Measurements from ENCODE around the gene RBBP8NL.

The RBBP8NL gene

GRCh38 chr20:62409086-62409853 is 18.1 kb downstream of the RBBP8NL start:
- H3K4me1 ChIP-seq (ENCODE audit: insufficient read depth, low read length), result peaks cover 16% of the 10 kb centered on the region
- H3K36me3 ChIP-seq (ENCODE audit: insufficient read depth, low read length), result no peaks in the 10 kb centered on the region
- H3K9me3 ChIP-seq (ENCODE audit: low read length), result no peaks in the 10 kb centered on the region
- H2AFZ ChIP-seq (ENCODE audit: low read depth, low read length), result no peak overlapping the region
- H3K4me3 ChIP-seq (ENCODE audit: low read length), result no peak overlapping the region
- peaks cover 35% of the 10 kb centered on the region for H3K27me3 ChIP-seq (ENCODE audit: insufficient read depth, low read length)

DNA sequence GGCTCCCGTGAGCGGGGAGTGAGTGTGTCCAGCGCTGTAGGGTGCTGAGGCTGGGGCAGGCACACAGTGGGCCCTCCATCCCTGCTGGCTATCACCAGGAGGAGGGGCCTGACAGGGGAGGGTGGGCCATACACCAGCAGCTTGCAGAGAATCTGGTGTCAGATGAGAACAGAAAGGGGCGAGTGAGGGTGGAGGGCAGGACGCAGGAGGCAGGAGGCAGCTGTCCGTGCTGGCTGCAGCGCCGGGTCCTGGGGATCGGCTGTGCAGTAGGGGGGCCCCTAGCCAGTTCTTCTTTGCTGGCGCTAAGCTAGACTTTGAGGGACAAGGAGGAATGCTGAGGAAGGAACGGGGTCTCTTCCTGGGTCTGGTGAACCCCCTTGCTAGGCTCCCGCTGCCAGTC is 18.7 kb downstream of the RBBP8NL start:
- H2AFZ ChIP-seq (ENCODE audit: low read depth, low read length), result no peak overlapping the region
- peaks cover 16% of the 10 kb centered on the region for H3K4me1 ChIP-seq (ENCODE audit: insufficient read depth, low read length)
- peaks cover 30% of the 10 kb centered on the region for H3K27me3 ChIP-seq (ENCODE audit: insufficient read depth, low read length)
- no peaks in the 10 kb centered on the region for H3K36me3 ChIP-seq (ENCODE audit: insufficient read depth, low read length)
- no peaks in the 10 kb centered on the region for H3K9me3 ChIP-seq (ENCODE audit: low read length)
- no peak overlapping the region for H3K4me3 ChIP-seq (ENCODE audit: low read length)

DNA sequence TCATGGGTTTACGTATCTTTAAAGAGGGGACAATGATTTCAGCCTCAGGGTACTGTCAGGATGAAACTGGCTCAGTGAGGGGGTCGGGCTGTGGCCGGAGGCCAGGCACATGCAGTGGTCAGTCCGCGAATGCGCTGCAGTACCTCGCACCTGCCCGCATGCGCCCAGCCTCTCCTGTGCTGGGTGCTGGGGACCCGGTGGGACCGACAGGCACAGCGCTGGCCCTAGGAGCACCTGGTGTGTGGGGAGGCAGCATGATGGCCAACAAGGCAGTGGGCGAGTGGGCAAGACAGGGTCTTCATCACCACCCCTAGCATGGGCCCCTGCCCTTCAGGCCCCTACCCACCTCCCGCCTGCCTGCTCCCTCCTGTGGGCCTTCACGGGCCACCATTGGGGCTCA is 19.3 kb downstream of the RBBP8NL start:
- peaks cover 29% of the 10 kb centered on the region for H3K27me3 ChIP-seq (ENCODE audit: insufficient read depth, low read length)
- no peaks in the 10 kb centered on the region for H3K9me3 ChIP-seq (ENCODE audit: low read length)
- no peak overlapping the region for H2AFZ ChIP-seq (ENCODE audit: low read depth, low read length)
- H3K4me3 ChIP-seq (ENCODE audit: low read length), result no peak overlapping the region
- peaks cover 16% of the 10 kb centered on the region for H3K4me1 ChIP-seq (ENCODE audit: insufficient read depth, low read length)
- H3K36me3 ChIP-seq (ENCODE audit: insufficient read depth, low read length), result no peaks in the 10 kb centered on the region

GRCh38 chr20:62407221-62407992 is 19.9 kb downstream of the RBBP8NL start, which contains the start of gene CABLES2:
Gene CABLES2 (minus strand): TSS chr20:62407285. CDS start chr20:62407276, 9 bp downstream.
- no peaks in the 10 kb centered on the region for H3K36me3 ChIP-seq (ENCODE audit: insufficient read depth, low read length)

DNA sequence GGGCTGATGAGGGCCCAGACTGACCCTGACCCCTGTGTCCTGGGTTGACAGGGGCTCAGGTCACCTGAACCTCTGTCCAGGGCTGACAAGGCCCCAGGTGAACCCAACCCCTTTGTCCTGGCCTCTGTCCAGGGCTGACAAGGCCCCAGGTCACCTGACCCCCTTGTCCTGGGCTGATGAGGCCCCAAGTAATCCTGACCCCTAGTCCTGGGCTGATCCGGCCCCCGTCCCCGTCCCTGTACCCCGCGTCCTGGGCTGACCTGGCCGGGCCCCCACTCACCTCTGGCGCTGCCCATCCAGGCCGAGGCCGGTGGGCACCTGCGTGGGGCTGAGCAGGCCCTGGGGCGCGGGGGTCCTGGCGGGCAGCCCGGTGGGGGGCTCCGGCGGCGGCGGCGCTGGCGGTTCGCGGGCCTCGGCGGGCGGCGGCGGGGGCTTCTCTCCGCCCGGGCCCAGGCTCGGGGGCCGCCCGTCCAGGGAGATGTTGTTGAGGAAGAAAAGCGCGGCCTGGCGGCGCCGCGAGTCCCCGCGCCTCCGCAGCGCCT is 20.6 kb downstream of the RBBP8NL start:
- Histone ChIP-seq H2AFZ (ENCODE audit: low read depth, low read length) (no peak overlapping the region), H3K4me3 (ENCODE audit: low read length) (peak overlapping the region; percentile 63), H3K4me1 (ENCODE audit: insufficient read depth, low read length) (peaks cover 16% of the 10 kb centered on the region), H3K36me3 (ENCODE audit: insufficient read depth, low read length) (no peaks in the 10 kb centered on the region), H3K27me3 (ENCODE audit: insufficient read depth, low read length) (peaks cover 20% of the 10 kb centered on the region), H3K9me3 (ENCODE audit: low read length) (no peaks in the 10 kb centered on the region)

More at GRCh38 chr20:62407221-62407992, 19.9 kb downstream of the RBBP8NL start, which contains the start of gene CABLES2:
- H3K4me1 ChIP-seq (ENCODE audit: insufficient read depth, low read length), result peaks cover 16% of the 10 kb centered on the region
- H3K27me3 ChIP-seq (ENCODE audit: insufficient read depth, low read length), result peaks cover 25% of the 10 kb centered on the region
- peak within 1 kb of the TSS; percentile 59 for H2AFZ ChIP-seq (ENCODE audit: low read depth, low read length)
- H3K4me3 ChIP-seq (ENCODE audit: low read length), result peak within 1 kb of the TSS; percentile 63
- H3K9me3 ChIP-seq (ENCODE audit: low read length), result no peaks in the 10 kb centered on the region

DNA sequence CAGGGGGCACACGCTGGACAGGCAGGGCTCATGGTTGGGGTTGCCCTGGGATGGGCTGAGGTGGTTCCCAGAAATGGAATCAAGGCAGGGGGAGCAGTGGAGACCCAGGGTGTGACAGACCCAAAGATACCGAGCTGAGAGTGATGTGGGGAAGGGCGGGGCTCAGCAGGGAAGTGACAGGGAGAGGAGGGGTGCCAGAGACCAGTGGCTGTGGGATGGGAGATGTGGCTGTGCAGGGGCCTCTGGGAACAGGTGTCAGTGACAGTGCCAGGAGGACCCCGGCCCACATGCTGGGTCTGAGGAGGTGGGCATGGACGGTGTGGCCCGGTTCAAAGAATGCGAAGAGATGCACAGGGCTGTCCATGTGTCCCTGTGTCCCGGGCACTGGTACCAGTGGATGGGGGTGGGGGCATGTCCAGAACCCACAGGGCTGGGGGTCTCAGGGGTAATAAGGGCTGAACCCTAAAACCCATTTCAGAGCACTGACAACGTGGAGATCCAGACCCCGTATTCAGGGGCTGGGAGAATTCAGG is 21.3 kb downstream of the RBBP8NL start:
- Histone ChIP-seq H3K4me3 (ENCODE audit: low read length) (peak overlapping the region; percentile 63), H2AFZ (ENCODE audit: low read depth, low read length) (no peak overlapping the region), H3K9me3 (ENCODE audit: low read length) (no peaks in the 10 kb centered on the region), H3K36me3 (ENCODE audit: insufficient read depth, low read length) (peaks cover 1% of the 10 kb centered on the region), H3K4me1 (ENCODE audit: insufficient read depth, low read length) (peaks cover 16% of the 10 kb centered on the region), H3K27me3 (ENCODE audit: insufficient read depth, low read length) (peaks cover 15% of the 10 kb centered on the region)

- Histone ChIP-seq H3K4me1 (ENCODE audit: insufficient read depth, low read length) (peaks cover 16% of the 10 kb centered on the region), H3K27me3 (ENCODE audit: insufficient read depth, low read length) (peaks cover 8% of the 10 kb centered on the region), H3K9me3 (ENCODE audit: low read length) (no peaks in the 10 kb centered on the region), H3K4me3 (ENCODE audit: low read length) (peak overlapping the region; percentile 63), H2AFZ (ENCODE audit: low read depth, low read length) (no peak overlapping the region), H3K36me3 (ENCODE audit: insufficient read depth, low read length) (peaks cover 2% of the 10 kb centered on the region)
Measured at GRCh38 chr20:62405108-62405980, 22.0 kb downstream of the RBBP8NL start.

- Histone ChIP-seq H2AFZ (ENCODE audit: low read depth, low read length) (no peak overlapping the region), H3K4me1 (ENCODE audit: insufficient read depth, low read length) (peaks cover 16% of the 10 kb centered on the region), H3K4me3 (ENCODE audit: low read length) (no peak overlapping the region), H3K27me3 (ENCODE audit: insufficient read depth, low read length) (peaks cover 6% of the 10 kb centered on the region), H3K36me3 (ENCODE audit: insufficient read depth, low read length) (peaks cover 2% of the 10 kb centered on the region), H3K9me3 (ENCODE audit: low read length) (no peaks in the 10 kb centered on the region)
Measured at GRCh38 chr20:62404761-62405107, 22.6 kb downstream of the RBBP8NL start.

- Histone ChIP-seq H3K4me1 (ENCODE audit: insufficient read depth, low read length) (peaks cover 16% of the 10 kb centered on the region), H3K36me3 (ENCODE audit: insufficient read depth, low read length) (peaks cover 2% of the 10 kb centered on the region), H3K9me3 (ENCODE audit: low read length) (no peaks in the 10 kb centered on the region), H2AFZ (ENCODE audit: low read depth, low read length) (no peak overlapping the region), H3K4me3 (ENCODE audit: low read length) (no peak overlapping the region), H3K27me3 (ENCODE audit: insufficient read depth, low read length) (peaks cover 2% of the 10 kb centered on the region)
Measured at GRCh38 chr20:62404112-62404665, 23.1 kb downstream of the RBBP8NL start.

DNA sequence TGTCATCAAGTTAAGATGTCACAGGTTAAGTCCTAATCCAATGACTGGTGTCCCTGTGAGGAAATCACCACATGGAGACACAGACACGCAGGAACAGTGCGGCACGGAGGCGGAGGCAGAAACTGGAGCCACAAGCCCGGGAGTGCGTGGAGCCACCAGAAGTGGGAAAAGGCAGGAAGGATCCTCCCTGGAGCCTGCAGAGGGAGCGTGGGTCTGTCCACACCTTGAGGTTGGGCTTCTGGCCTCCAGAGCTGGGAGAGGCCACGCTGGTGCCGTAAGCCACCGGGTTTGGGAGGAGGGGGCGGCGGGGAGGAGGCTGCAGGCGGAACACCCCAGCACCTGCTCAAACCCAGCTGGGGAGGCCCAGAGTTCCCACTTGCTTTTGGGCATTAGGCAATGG is 24.0 kb downstream of the RBBP8NL start:
- Histone ChIP-seq H2AFZ (ENCODE audit: low read depth, low read length) (no peak overlapping the region), H3K27me3 (ENCODE audit: insufficient read depth, low read length) (peaks cover under 1% of the 10 kb centered on the region), H3K4me1 (ENCODE audit: insufficient read depth, low read length) (peaks cover 16% of the 10 kb centered on the region), H3K4me3 (ENCODE audit: low read length) (no peak overlapping the region), H3K36me3 (ENCODE audit: insufficient read depth, low read length) (peaks cover 2% of the 10 kb centered on the region), H3K9me3 (ENCODE audit: low read length) (no peaks in the 10 kb centered on the region)

- peaks cover 2% of the 10 kb centered on the region for H3K36me3 ChIP-seq (ENCODE audit: insufficient read depth, low read length)
- no peak overlapping the region for H2AFZ ChIP-seq (ENCODE audit: low read depth, low read length)
- peaks cover 15% of the 10 kb centered on the region for H3K4me1 ChIP-seq (ENCODE audit: insufficient read depth, low read length)
- no peaks in the 10 kb centered on the region for H3K27me3 ChIP-seq (ENCODE audit: insufficient read depth, low read length)
- H3K4me3 ChIP-seq (ENCODE audit: low read length), result no peak overlapping the region
- H3K9me3 ChIP-seq (ENCODE audit: low read length), result no peaks in the 10 kb centered on the region
Measured at GRCh38 chr20:62402456-62403150, 24.7 kb downstream of the RBBP8NL start.

DNA sequence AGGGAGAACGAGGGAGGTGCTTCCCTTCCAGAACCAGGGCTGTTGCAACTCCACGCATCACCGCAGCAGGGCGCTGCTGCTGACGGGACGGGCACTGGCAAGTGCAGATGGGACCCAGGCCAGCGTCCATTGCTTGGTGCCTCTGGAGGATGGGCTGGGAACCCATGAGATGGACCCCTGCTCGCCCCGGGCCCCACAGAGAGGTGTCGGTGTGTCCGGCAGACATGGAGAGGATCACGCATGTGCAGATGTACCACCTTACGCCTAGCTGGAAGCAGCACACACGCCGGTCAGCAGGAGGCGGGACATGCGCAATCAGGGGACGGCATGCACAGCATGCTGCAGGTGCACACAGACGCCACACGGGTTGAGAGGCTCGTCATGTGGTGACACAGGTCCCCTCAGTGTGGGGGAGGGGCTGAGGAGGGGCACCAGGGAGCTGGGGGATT is 26.0 kb downstream of the RBBP8NL start:
- H3K36me3 ChIP-seq (ENCODE audit: insufficient read depth, low read length), result peaks cover 2% of the 10 kb centered on the region

More for the DNA sequence above, 26.0 kb downstream of the RBBP8NL start:
- Histone ChIP-seq H2AFZ (ENCODE audit: low read depth, low read length) (no peak overlapping the region), H3K4me1 (ENCODE audit: insufficient read depth, low read length) (peaks cover 9% of the 10 kb centered on the region), H3K27me3 (ENCODE audit: insufficient read depth, low read length) (no peaks in the 10 kb centered on the region), H3K4me3 (ENCODE audit: low read length) (no peak overlapping the region), H3K9me3 (ENCODE audit: low read length) (no peaks in the 10 kb centered on the region)
